Mucosa of stomach (tissue), 1 donor: ENCODE results near the gene CAMTA1.

ENCODE experiments used
- H3K27me3 ChIP-seq: one replicate; pipeline ENCODE4 v1.7.0; 2013; ENCODE audit warnings: mild to moderate bottlenecking, low read length; ENCODE audit not compliant: control insufficient read depth, insufficient read depth
- H3K36me3 ChIP-seq: one replicate; pipeline ENCODE4 v1.7.0; 2013; ENCODE audit warnings: low read length; ENCODE audit not compliant: control insufficient read depth, insufficient read depth
- H3K4me1 ChIP-seq: one replicate; pipeline ENCODE4 v1.7.0; 2013; ENCODE audit warnings: mild to moderate bottlenecking, low read length; ENCODE audit not compliant: control insufficient read depth, insufficient read depth
- H3K4me3 ChIP-seq: one replicate; pipeline ENCODE4 v1.7.0; 2013; ENCODE audit warnings: low read length
- H3K9ac ChIP-seq: one replicate; pipeline ENCODE4 v1.7.0; 2013; ENCODE audit warnings: mild to moderate bottlenecking, low read length, moderate library complexity
- H3K9me3 ChIP-seq: one replicate; pipeline ENCODE4 v1.7.0; 2013; ENCODE audit warnings: mild to moderate bottlenecking, low read length, moderate library complexity; ENCODE audit not compliant: control insufficient read depth
- donor health status: Pancreatic carcinoma.

The CAMTA1 gene

GRCh38 chr1:7488475-7488842, 703.2 kb downstream of the CAMTA1 start:
- no peak overlapping the region for H3K9ac ChIP-seq
- H3K4me1 ChIP-seq: peaks cover 16% of the 10 kb centered on the region
- H3K27me3 ChIP-seq: no peaks in the 10 kb centered on the region
- H3K36me3 ChIP-seq: no peaks in the 10 kb centered on the region
- H3K4me3 ChIP-seq: no peak overlapping the region
- H3K9me3 ChIP-seq: no peaks in the 10 kb centered on the region

GRCh38 chr1:7489586-7489985, 704.3 kb downstream of the CAMTA1 start:
- H3K9me3 ChIP-seq: no peaks in the 10 kb centered on the region
- H3K9ac ChIP-seq: no peak overlapping the region
- no peak overlapping the region for H3K4me3 ChIP-seq
- peaks cover 16% of the 10 kb centered on the region for H3K4me1 ChIP-seq
- no peaks in the 10 kb centered on the region for H3K27me3 ChIP-seq
- H3K36me3 ChIP-seq: no peaks in the 10 kb centered on the region

GRCh38 chr1:7490576-7490975, 705.3 kb downstream of the CAMTA1 start:
- H3K36me3 ChIP-seq: no peaks in the 10 kb centered on the region
- H3K27me3 ChIP-seq: no peaks in the 10 kb centered on the region
- H3K9me3 ChIP-seq: no peaks in the 10 kb centered on the region
- H3K4me1 ChIP-seq: peaks cover 16% of the 10 kb centered on the region
- no peak overlapping the region for H3K9ac ChIP-seq
- H3K4me3 ChIP-seq: no peak overlapping the region

- peak overlapping the region; percentile 11 for H3K9ac ChIP-seq
- H3K36me3 ChIP-seq: no peaks in the 10 kb centered on the region
- peaks cover 16% of the 10 kb centered on the region for H3K4me1 ChIP-seq
- H3K27me3 ChIP-seq: no peaks in the 10 kb centered on the region
- no peaks in the 10 kb centered on the region for H3K9me3 ChIP-seq
- no peak overlapping the region for H3K4me3 ChIP-seq
These were observed 706.0 kb downstream of the CAMTA1 start for GRCh38 chr1:7491109-7491817.

GRCh38 chr1:7491818-7492173, 706.5 kb downstream of the CAMTA1 start:
- no peaks in the 10 kb centered on the region for H3K36me3 ChIP-seq
- H3K4me1 ChIP-seq: peaks cover 16% of the 10 kb centered on the region
- no peak overlapping the region for H3K4me3 ChIP-seq
- no peak overlapping the region for H3K9ac ChIP-seq
- no peaks in the 10 kb centered on the region for H3K27me3 ChIP-seq
- no peaks in the 10 kb centered on the region for H3K9me3 ChIP-seq

- Histone ChIP-seq H3K9ac (no peak overlapping the region), H3K27me3 (no peaks in the 10 kb centered on the region), H3K4me3 (no peak overlapping the region), H3K9me3 (no peaks in the 10 kb centered on the region), H3K36me3 (no peaks in the 10 kb centered on the region), H3K4me1 (peaks cover 16% of the 10 kb centered on the region)
These were observed 708.6 kb downstream of the CAMTA1 start for GRCh38 chr1:7493711-7494454.

- Histone ChIP-seq H3K36me3 (no peaks in the 10 kb centered on the region), H3K4me3 (no peak overlapping the region), H3K27me3 (no peaks in the 10 kb centered on the region), H3K9me3 (no peaks in the 10 kb centered on the region), H3K4me1 (peaks cover 12% of the 10 kb centered on the region), H3K9ac (no peak overlapping the region)
These were observed 710.7 kb downstream of the CAMTA1 start for GRCh38 chr1:7495962-7496361.

- no peaks in the 10 kb centered on the region for H3K27me3 ChIP-seq
- no peak overlapping the region for H3K4me3 ChIP-seq
- no peaks in the 10 kb centered on the region for H3K36me3 ChIP-seq
- no peaks in the 10 kb centered on the region for H3K9me3 ChIP-seq
- no peak overlapping the region for H3K9ac ChIP-seq
- no peaks in the 10 kb centered on the region for H3K4me1 ChIP-seq
These were observed 711.9 kb downstream of the CAMTA1 start for GRCh38 chr1:7497107-7497637.

- no peaks in the 10 kb centered on the region for H3K27me3 ChIP-seq
- H3K9me3 ChIP-seq: no peaks in the 10 kb centered on the region
- no peaks in the 10 kb centered on the region for H3K36me3 ChIP-seq
- no peak overlapping the region for H3K4me3 ChIP-seq
- H3K9ac ChIP-seq: no peak overlapping the region
- no peaks in the 10 kb centered on the region for H3K4me1 ChIP-seq
These were observed 715.3 kb downstream of the CAMTA1 start for GRCh38 chr1:7500381-7501083.

GRCh38 chr1:7501084-7501491, 715.8 kb downstream of the CAMTA1 start:
- Histone ChIP-seq H3K4me1 (no peaks in the 10 kb centered on the region), H3K4me3 (no peak overlapping the region), H3K9ac (no peak overlapping the region), H3K9me3 (no peaks in the 10 kb centered on the region), H3K27me3 (no peaks in the 10 kb centered on the region), H3K36me3 (no peaks in the 10 kb centered on the region)

GRCh38 chr1:7501723-7502603, 716.7 kb downstream of the CAMTA1 start:
- Histone ChIP-seq H3K9me3 (no peaks in the 10 kb centered on the region), H3K9ac (no peak overlapping the region), H3K27me3 (no peaks in the 10 kb centered on the region), H3K4me3 (no peak overlapping the region), H3K4me1 (no peaks in the 10 kb centered on the region), H3K36me3 (no peaks in the 10 kb centered on the region)
